HepG2 (cell line): Measurements from ENCODE around the gene FAM81A. TPM values are rescaled to one million over a fixed set of nuclear protein-coding genes. Genes with fewer than 3 reads are reported as not detected.

Source experiments
- ATAC-seq: fragments of 200-7000 bp; cut with Tn5 transposase; 3 replicates; pipeline ENCODE4 v1.9.1; 2020; ENCODE audit warnings: mild to moderate bottlenecking, moderate library complexity
- BruUV-seq: library from RNA; stranded (reverse); fragments of 400-500 nt; replicated peaks from 2 replicates; lab custom pipeline; 2021; lab: Mats Ljungman, UMichigan
- CTCF ChIA-PET: fragments of 300-600 bp; formaldehyde crosslinking; extraction: SDS; loops from one replicate; lab custom pipeline; 2021; ENCODE audit warnings: low total read pairs, inconsistent platforms, low intra/inter-chr PET ratio; lab: Yijun Ruan, JAX
- POLR2A ChIA-PET: fragments of 350-600 bp; sonication (Branson Sonifier 250); formaldehyde crosslinking; loops from one replicate; lab custom pipeline; 2020; ENCODE audit warnings: antibody characterized with exemption, inconsistent platforms; lab: Yijun Ruan, JAX
- DNase-seq: peaks from one replicate; pipeline ENCODE4 v3.0.0-alpha.2; 2015; ENCODE audit warnings: low spot score
- FAIRE-seq: peaks from 3 replicates; lab custom pipeline; 2011; peaks lifted over from hg19 to GRCh38; lab: Jason Lieb, UNC
- H2AFZ ChIP-seq: one replicate; pipeline ENCODE4 v1.6.1; 2011; ENCODE audit warnings: low read length, inconsistent platforms
- H3K27ac ChIP-seq: fragments of 300-600 bp; 3 replicates; pipeline ENCODE4 v1.8.0; 2011; ENCODE audit warnings: mixed run types, mild to moderate bottlenecking, mixed read lengths, low read length, inconsistent platforms; ENCODE audit not compliant: insufficient read depth; ENCODE audit errors: extremely low read length
- H3K27me3 ChIP-seq, 2 experiments: fragments of 200-600 bp in 1 of 2; 2 replicates in 1 of 2; 3 replicates in 1 of 2; pipeline versions ENCODE4 v1.6.0 to v1.8.0; 2011; ENCODE audit warnings: low read length in 2 of 2, mild to moderate bottlenecking in 2 of 2, moderate library complexity in 2 of 2, inconsistent platforms in 1 of 2; ENCODE audit not compliant: insufficient read depth in 2 of 2, control insufficient read depth in 1 of 2
- H3K36me3 ChIP-seq, 2 experiments: fragments of 200-600 bp in 1 of 2; replicated peaks in 1 of 2; 2 replicates in 1 of 2; 3 replicates in 1 of 2; pipeline versions ENCODE4 v1.5.1 to v1.8.0; 2011; ENCODE audit warnings: low read length in 2 of 2, inconsistent platforms in 1 of 2; ENCODE audit not compliant: insufficient read depth in 2 of 2, control insufficient read depth in 1 of 2
- H3K4me1 ChIP-seq: 2 replicates; pipeline ENCODE4 v1.5.1; 2012; ENCODE audit warnings: low read length, inconsistent platforms; ENCODE audit not compliant: insufficient read depth
- H3K4me2 ChIP-seq: 2 replicates; pipeline ENCODE4 v1.6.0; 2011; ENCODE audit warnings: low read depth, low read length, inconsistent platforms
- H3K4me3 ChIP-seq, 3 experiments: fragments of 200-600 bp in 1 of 3; sonication (generic), shearing (Covaris generic) in 1 of 3; replicated peaks in 1 of 3; 2 replicates each; pipeline ENCODE4 v1.5.1; 2011 to 2016; ENCODE audit warnings: low read length in 3 of 3, inconsistent platforms in 2 of 3, low read depth in 2 of 3, mild to moderate bottlenecking in 2 of 3, control low read depth in 1 of 3, mixed read lengths in 1 of 3; ENCODE audit not compliant: insufficient read depth in 1 of 3
- H3K79me2 ChIP-seq: one replicate; pipeline ENCODE4 v1.6.1; 2011; ENCODE audit warnings: low read length, inconsistent platforms; ENCODE audit not compliant: insufficient read depth
- H3K9ac ChIP-seq: 2 replicates; pipeline ENCODE4 v1.6.0; 2011; ENCODE audit warnings: mild to moderate bottlenecking, low read depth, low read length, inconsistent platforms; ENCODE audit not compliant: insufficient read depth
- H3K9me3 ChIP-seq: 2 replicates; pipeline ENCODE4 v1.5.1; 2012; ENCODE audit warnings: mild to moderate bottlenecking, low read length
- H4K20me1 ChIP-seq: 2 replicates; pipeline ENCODE4 v1.6.0; 2011; ENCODE audit warnings: inconsistent platforms, mild to moderate bottlenecking, low read length, moderate library complexity; ENCODE audit not compliant: insufficient read depth
- AGO1 ChIP-seq: fragments of 200-400 bp; formaldehyde crosslinking; IDR thresholded peaks from 2 replicates; pipeline ENCODE4 v1.6.1; 2017; ENCODE audit warnings: mild to moderate bottlenecking, low read depth, low read length, moderate library complexity; ENCODE audit not compliant: poor library complexity, severe bottlenecking
- HOXD1 ChIP-seq: sonication (generic); formaldehyde crosslinking; IDR thresholded peaks from 2 replicates; pipeline ENCODE4 v1.5.0; 2020; ENCODE audit warnings: missing genetic modification reagents
- MIXL1 ChIP-seq: IDR thresholded peaks from 2 replicates; pipeline ENCODE4 v1.6.1; 2016
- NR1H2 ChIP-seq: sonication (generic); formaldehyde crosslinking; IDR thresholded peaks from 2 replicates; pipeline ENCODE4 v1.8.1; 2022; ENCODE audit warnings: low read depth, missing genetic modification reagents, borderline replicate concordance
- NR2F1 ChIP-seq, 2 experiments: fragments of 450-650 bp in 1 of 2; formaldehyde crosslinking in 1 of 2; IDR thresholded peaks; 2 replicates each; pipeline versions ENCODE4 v1.5.0 to v1.6.1; 2016 to 2020; ENCODE audit warnings: mild to moderate bottlenecking in 1 of 2, missing compliant biosample characterization in 1 of 2, missing genetic modification reagents in 1 of 2, moderate library complexity in 1 of 2
- SNAPC2 ChIP-seq: sonication (generic); formaldehyde crosslinking; IDR thresholded peaks from 2 replicates; pipeline ENCODE4 v1.8.1; 2022; ENCODE audit warnings: mild to moderate bottlenecking, missing genetic modification reagents
- SOX13 ChIP-seq, 3 experiments: fragments of 450-650 bp in 1 of 3; sonication (generic) in 1 of 3; formaldehyde crosslinking in 1 of 3; IDR thresholded peaks in 2 of 3; conservative IDR thresholded peaks in 1 of 3; 2 replicates each; pipeline versions ENCODE4 v1.5.0 to v1.6.1; 2016 to 2020; ENCODE audit warnings: antibody characterized with exemption in 1 of 3, mild to moderate bottlenecking in 1 of 3, missing compliant biosample characterization in 1 of 3, missing genetic modification reagents in 1 of 3, moderate library complexity in 1 of 3
- SP2 ChIP-seq: sonication (generic); formaldehyde crosslinking; IDR thresholded peaks from 2 replicates; pipeline ENCODE4 v1.5.1; 2020; ENCODE audit warnings: mild to moderate bottlenecking, missing genetic modification reagents
- TBX3 ChIP-seq: fragments of 450-650 bp; IDR thresholded peaks from 2 replicates; pipeline ENCODE4 v1.6.1; 2017; ENCODE audit warnings: antibody characterized with exemption, mild to moderate bottlenecking, inconsistent platforms, borderline replicate concordance
- ZFP41 ChIP-seq: sonication (generic); formaldehyde crosslinking; IDR thresholded peaks from 2 replicates; pipeline ENCODE4 v1.4.0; 2020; ENCODE audit warnings: mild to moderate bottlenecking, missing genetic modification reagents, borderline replicate concordance
- ZNF24 ChIP-seq: fragments of 450-650 bp; IDR thresholded peaks from 2 replicates; pipeline ENCODE4 v1.6.1; 2017; ENCODE audit warnings: antibody characterized with exemption, mild to moderate bottlenecking
- ZNF598 ChIP-seq: sonication (generic); formaldehyde crosslinking; IDR thresholded peaks from 2 replicates; pipeline ENCODE4 v1.5.1; 2020; ENCODE audit warnings: mild to moderate bottlenecking, missing genetic modification reagents, borderline replicate concordance
- ZNF737 ChIP-seq: sonication (generic); formaldehyde crosslinking; IDR thresholded peaks from 2 replicates; pipeline ENCODE4 v1.5.0; 2020; ENCODE audit warnings: missing genetic modification reagents, mild to moderate bottlenecking, borderline replicate concordance
- WGBS: methylation state at CpG from one replicate; pipeline ENCODE4 v1.1.6; 2017; ENCODE audit warnings: low lambda C conversion rate; 5-methylcytosine and 5-hydroxymethylcytosine counted together
- in situ Hi-C: cut with HindIII; loops from 2 replicates; pipeline ENCODE4 v1.10.0; 2017; ENCODE audit warnings: low pct_unique_long_range_greater_than_20kb; ENCODE audit not compliant: extremely low pct_ligation_motif_present
- intact Hi-C: fragments of 100-400 bp; cut with micrococcal nuclease; formaldehyde crosslinking; loops from one replicate; pipeline ENCODE4 v1.10.0; 2022; ENCODE audit not compliant: unreplicated experiment
- polyA plus RNA-seq, 8 experiments: library from polyadenylated mRNA; depleted of rRNA in 3 of 8; stranded (reverse) in 7 of 8; unstranded in 1 of 8; fragments of >200 nt; fragmentation: Illumina TruSeq in 4 of 8; extraction: Trizol in 4 of 8; gene quantifications; 2 replicates each; pipeline versions ENCODE4 v1.2.1 to v1.2.3, GENCODE V29; 2011 to 2016; ENCODE audit warnings: low read depth in 4 of 8, missing spikeins in 1 of 8, mixed read lengths in 1 of 8; ENCODE audit not compliant: insufficient read depth in 1 of 8
- total RNA-seq, 5 experiments: library from RNA; depleted of rRNA; stranded (reverse); fragments of >200 nt; fragmentation: Illumina TruSeq; extraction: Trizol; gene quantifications; 2 replicates each; pipeline ENCODE4 v1.2.3, GENCODE V29; 2016; ENCODE audit warnings: low read depth in 1 of 5
- TF ChIP-seq, protein P1 (sequence below): sonication (generic); formaldehyde crosslinking; IDR thresholded peaks from 2 replicates; pipeline ENCODE4 v1.4.0; 2020; ENCODE audit warnings: low read depth, missing genetic modification reagents
- TF ChIP-seq, protein P2 (sequence below): sonication (generic); formaldehyde crosslinking; IDR thresholded peaks from 2 replicates; pipeline ENCODE4 v1.4.0; 2020; ENCODE audit warnings: mild to moderate bottlenecking, missing genetic modification reagents, borderline replicate concordance

FAM81A gene
- total and polyA plus RNA-seq, 2 of the 13 experiments (the other 11 are each of a cell fraction or from before 2014, with no cell fraction given), result 0.09 TPM; not detected in 1

DNA sequence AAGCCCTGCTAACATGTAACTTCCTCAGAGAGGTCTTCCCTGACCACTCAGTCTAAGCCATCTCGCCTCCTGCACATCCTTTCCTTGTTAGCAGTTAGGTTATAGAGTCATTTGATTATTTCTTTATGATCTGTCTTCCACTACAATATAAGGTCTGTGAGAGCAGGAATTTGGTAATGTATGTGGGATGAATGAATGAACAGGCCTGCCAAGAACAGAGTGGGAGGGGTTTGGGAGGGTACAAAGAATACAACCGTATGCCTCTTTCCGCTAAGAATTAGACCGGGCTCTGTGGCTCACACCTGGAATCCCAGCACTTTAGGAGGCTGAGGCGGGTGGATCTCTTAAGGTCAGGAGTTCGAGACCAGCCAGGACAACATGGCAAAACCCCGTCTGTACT is 32.9 kb upstream of the FAM81A start:
- Histone ChIP-seq H4K20me1 (no peaks in the 10 kb centered on the region), H3K27ac (no peak overlapping the region), H3K4me1 (peaks cover 26% of the 10 kb centered on the region), H3K9ac (no peak overlapping the region), H3K4me3 (no peak overlapping the region), H3K27me3 (peaks cover 0 to 22% of the 10 kb centered on the region in 2 experiments; a peak in 4 of 5 replicates), H3K36me3 (no peaks in the 10 kb centered on the region), H3K4me2 (no peak overlapping the region), H3K9me3 (no peaks in the 10 kb centered on the region), H2AFZ (no peak overlapping the region), H3K79me2 (no peaks in the 10 kb centered on the region)
- DNase-seq (no peak), FAIRE-seq (no peak), ATAC-seq (no peak)
- ChIA-PET CTCF (no interaction called here), POLR2A (no interaction called here)
- WGBS, result 35% methylated on average over 7 of the region's 7 CpGs
- no TSS peak for BruUV-seq
- in situ Hi-C loops (no loop called here), intact Hi-C loops (no loop called here)
- TF ChIP-seq SP2 (no peak), AGO1 (no peak), NR2F1 (CRISPR knock-in tag; IDR thresholded peaks at IDR 0.05) (no peak), TBX3 (no peak), NR1H2 (CRISPR knock-in tag) (no peak), MIXL1 (no peak), ZNF24 (no peak), ZFP41 (CRISPR knock-in tag) (no peak), ZNF598 (no peak), SNAPC2 (CRISPR knock-in tag) (no peak), HOXD1 (CRISPR knock-in tag) (no peak), ZNF737 (CRISPR knock-in tag) (no peak), SOX13 (IDR thresholded peaks at IDR 0.05) (no peak), SOX13 (CRISPR knock-in tag; conservative IDR thresholded peaks at IDR 0.05 in 1 of 2, IDR thresholded peaks at IDR 0.05 in 1 of 2) (no peak)
- TF ChIP-seq, protein P1, sequence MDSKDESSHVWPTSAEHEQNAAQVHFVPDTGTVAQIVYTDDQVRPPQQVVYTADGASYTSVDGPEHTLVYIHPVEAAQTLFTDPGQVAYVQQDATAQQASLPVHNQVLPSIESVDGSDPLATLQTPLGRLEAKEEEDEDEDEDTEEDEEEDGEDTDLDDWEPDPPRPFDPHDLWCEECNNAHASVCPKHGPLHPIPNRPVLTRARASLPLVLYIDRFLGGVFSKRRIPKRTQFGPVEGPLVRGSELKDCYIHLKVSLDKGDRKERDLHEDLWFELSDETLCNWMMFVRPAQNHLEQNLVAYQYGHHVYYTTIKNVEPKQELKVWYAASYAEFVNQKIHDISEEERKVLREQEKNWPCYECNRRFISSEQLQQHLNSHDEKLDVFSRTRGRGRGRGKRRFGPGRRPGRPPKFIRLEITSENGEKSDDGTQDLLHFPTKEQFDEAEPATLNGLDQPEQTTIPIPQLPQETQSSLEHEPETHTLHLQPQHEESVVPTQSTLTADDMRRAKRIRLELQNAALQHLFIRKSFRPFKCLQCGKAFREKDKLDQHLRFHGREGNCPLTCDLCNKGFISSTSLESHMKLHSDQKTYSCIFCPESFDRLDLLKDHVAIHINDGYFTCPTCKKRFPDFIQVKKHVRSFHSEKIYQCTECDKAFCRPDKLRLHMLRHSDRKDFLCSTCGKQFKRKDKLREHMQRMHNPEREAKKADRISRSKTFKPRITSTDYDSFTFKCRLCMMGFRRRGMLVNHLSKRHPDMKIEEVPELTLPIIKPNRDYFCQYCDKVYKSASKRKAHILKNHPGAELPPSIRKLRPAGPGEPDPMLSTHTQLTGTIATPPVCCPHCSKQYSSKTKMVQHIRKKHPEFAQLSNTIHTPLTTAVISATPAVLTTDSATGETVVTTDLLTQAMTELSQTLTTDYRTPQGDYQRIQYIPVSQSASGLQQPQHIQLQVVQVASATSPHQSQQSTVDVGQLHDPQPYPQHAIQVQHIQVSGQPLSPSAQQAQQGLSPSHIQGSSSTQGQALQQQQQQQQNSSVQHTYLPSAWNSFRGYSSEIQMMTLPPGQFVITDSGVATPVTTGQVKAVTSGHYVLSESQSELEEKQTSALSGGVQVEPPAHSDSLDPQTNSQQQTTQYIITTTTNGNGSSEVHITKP, result no peak
- TF ChIP-seq, protein P2, sequence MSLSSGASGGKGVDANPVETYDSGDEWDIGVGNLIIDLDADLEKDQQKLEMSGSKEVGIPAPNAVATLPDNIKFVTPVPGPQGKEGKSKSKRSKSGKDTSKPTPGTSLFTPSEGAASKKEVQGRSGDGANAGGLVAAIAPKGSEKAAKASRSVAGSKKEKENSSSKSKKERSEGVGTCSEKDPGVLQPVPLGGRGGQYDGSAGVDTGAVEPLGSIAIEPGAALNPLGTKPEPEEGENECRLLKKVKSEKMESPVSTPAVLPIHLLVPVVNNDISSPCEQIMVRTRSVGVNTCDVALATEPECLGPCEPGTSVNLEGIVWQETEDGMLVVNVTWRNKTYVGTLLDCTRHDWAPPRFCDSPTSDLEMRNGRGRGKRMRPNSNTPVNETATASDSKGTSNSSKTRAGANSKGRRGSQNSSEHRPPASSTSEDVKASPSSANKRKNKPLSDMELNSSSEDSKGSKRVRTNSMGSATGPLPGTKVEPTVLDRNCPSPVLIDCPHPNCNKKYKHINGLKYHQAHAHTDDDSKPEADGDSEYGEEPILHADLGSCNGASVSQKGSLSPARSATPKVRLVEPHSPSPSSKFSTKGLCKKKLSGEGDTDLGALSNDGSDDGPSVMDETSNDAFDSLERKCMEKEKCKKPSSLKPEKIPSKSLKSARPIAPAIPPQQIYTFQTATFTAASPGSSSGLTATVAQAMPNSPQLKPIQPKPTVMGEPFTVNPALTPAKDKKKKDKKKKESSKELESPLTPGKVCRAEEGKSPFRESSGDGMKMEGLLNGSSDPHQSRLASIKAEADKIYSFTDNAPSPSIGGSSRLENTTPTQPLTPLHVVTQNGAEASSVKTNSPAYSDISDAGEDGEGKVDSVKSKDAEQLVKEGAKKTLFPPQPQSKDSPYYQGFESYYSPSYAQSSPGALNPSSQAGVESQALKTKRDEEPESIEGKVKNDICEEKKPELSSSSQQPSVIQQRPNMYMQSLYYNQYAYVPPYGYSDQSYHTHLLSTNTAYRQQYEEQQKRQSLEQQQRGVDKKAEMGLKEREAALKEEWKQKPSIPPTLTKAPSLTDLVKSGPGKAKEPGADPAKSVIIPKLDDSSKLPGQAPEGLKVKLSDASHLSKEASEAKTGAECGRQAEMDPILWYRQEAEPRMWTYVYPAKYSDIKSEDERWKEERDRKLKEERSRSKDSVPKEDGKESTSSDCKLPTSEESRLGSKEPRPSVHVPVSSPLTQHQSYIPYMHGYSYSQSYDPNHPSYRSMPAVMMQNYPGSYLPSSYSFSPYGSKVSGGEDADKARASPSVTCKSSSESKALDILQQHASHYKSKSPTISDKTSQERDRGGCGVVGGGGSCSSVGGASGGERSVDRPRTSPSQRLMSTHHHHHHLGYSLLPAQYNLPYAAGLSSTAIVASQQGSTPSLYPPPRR (CRISPR knock-in tag), result no peak
